T-helper 2 cell treated with Interferon-gamma antibody and Interleukin-4, amounts not matched to agents 5 μg/mL and 100 μg/mL, for 36 hours (primary cell): ENCODE data around the gene NUP42.
"Not testable (repeated sequence)": the region's sequence is repeated elsewhere in the genome, so short reads cannot be mapped to it uniquely, and the experiment has no call there.

Experiments
- DNase-seq: peaks from one replicate; pipeline ENCODE4 v3.0.0; 2021; ENCODE audit warnings: low spot score
- H3K27ac Mint-ChIP-seq: one replicate; pipeline ENCODE4 v1.8.0; 2021; ENCODE audit warnings: mild to moderate bottlenecking, mixed read lengths
- H3K27me3 Mint-ChIP-seq: one replicate; pipeline ENCODE4 v1.8.0; 2021; ENCODE audit warnings: low read depth, mixed read lengths
- H3K36me3 Mint-ChIP-seq: one replicate; pipeline ENCODE4 v1.8.0; 2021; ENCODE audit warnings: low read depth, mixed read lengths
- H3K4me1 Mint-ChIP-seq: one replicate; pipeline ENCODE4 v1.8.0; 2021; ENCODE audit warnings: low read depth, mixed read lengths
- H3K4me3 Mint-ChIP-seq: one replicate; pipeline ENCODE4 v1.8.0; 2022; ENCODE audit warnings: mild to moderate bottlenecking, moderate library complexity, mixed read lengths
- H3K9me3 Mint-ChIP-seq: one replicate; pipeline ENCODE4 v1.8.0; 2021; ENCODE audit warnings: mixed read lengths

NUP42 gene

DNA sequence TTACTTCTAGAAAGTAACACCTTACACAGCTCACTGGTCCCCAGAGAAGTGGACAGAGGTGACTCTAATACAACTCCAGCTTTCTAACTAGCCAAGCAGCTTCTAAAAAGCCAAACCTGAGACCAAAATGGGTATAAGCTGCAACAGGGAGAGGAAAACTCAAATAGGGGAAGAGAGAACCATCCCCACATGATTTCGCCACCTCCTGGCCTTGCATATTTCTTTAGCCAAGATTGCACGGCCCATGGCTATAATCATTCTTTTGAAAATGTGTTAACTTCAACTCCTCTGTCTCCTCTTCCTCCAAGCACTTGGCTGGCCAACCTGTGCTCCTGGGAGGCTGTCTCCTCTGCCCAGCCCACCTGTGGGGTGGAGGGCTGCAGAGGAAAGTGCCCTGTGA is 28.7 kb downstream of the NUP42 start:
- Mint-ChIP-seq H3K27ac (no peak overlapping the region), H3K36me3 (peaks cover 5% of the 10 kb centered on the region), H3K4me1 (peaks cover 2% of the 10 kb centered on the region), H3K27me3 (peaks cover 33% of the 10 kb centered on the region), H3K4me3 (no peak overlapping the region), H3K9me3 (no peaks in the 10 kb centered on the region)
- no peak for DNase-seq

DNA sequence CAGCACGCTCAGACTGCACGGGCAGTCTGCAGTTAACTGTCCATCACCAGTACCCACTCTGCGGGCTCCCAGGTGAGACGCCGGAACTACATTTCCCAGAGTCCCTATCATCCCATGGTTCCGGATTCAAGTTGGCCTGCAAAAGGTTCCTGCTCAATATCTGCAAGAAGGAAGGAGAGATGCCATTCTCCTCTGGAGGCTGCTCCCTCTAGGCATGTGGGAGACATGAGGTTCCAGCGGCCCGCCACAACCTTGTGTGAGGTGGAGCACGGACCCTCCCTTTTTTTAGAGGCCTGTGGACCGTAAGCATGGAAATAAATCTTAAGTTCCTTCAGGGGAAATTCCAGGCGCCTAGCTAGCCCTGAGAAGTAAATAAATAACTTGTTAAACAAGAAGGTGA is 29.7 kb downstream of the NUP42 start:
- Mint-ChIP-seq H3K9me3 (no peaks in the 10 kb centered on the region), H3K36me3 (peaks cover 3% of the 10 kb centered on the region), H3K27me3 (peaks cover 30% of the 10 kb centered on the region), H3K4me1 (peaks cover 2% of the 10 kb centered on the region), H3K27ac (no peak overlapping the region), H3K4me3 (no peak overlapping the region)
- no peak for DNase-seq

- Mint-ChIP-seq H3K4me3 (no peak overlapping the region), H3K36me3 (no peaks in the 10 kb centered on the region), H3K4me1 (no peaks in the 10 kb centered on the region), H3K27ac (no peak overlapping the region), H3K9me3 (no peaks in the 10 kb centered on the region), H3K27me3 (peaks cover 22% of the 10 kb centered on the region)
- DNase-seq: no peak
Measured at GRCh38 chr7:23212395-23212794, 30.5 kb downstream of the NUP42 start.

DNA sequence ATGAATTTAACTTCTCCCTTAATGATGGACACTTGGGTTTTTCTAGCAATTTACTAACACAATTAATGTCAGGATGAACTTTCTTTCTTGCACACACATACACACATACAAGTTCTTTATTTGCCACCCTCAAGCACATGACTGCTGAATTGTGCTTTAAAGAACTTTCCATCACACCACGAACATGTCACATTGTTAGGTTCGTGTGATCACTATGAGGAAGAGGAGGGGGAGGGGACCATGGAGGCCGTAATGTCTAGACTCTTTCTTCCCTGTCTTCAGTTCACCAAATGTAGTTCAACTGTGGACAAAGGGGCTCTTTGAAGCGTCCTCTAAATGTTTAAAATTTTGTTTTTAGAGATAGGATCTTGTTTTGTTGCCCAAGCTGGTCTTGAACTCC is 31.0 kb downstream of the NUP42 start:
- H3K27ac Mint-ChIP-seq: no peak overlapping the region
- peaks cover 18% of the 10 kb centered on the region for H3K27me3 Mint-ChIP-seq
- H3K4me3 Mint-ChIP-seq: no peak overlapping the region
- H3K4me1 Mint-ChIP-seq: no peaks in the 10 kb centered on the region
- H3K36me3 Mint-ChIP-seq: no peaks in the 10 kb centered on the region
- no peaks in the 10 kb centered on the region for H3K9me3 Mint-ChIP-seq
- DNase-seq: no peak

- Mint-ChIP-seq H3K4me3 (no peak overlapping the region), H3K27ac (no peak overlapping the region), H3K9me3 (no peaks in the 10 kb centered on the region), H3K4me1 (no peaks in the 10 kb centered on the region), H3K36me3 (no peaks in the 10 kb centered on the region), H3K27me3 (peaks cover 15% of the 10 kb centered on the region)
- no peak for DNase-seq
Measured at GRCh38 chr7:23213755-23214154, 31.9 kb downstream of the NUP42 start.

GRCh38 chr7:23214423-23214822 is 32.6 kb downstream of the NUP42 start:
- no peak for DNase-seq
- no peak overlapping the region for H3K4me3 Mint-ChIP-seq

DNA sequence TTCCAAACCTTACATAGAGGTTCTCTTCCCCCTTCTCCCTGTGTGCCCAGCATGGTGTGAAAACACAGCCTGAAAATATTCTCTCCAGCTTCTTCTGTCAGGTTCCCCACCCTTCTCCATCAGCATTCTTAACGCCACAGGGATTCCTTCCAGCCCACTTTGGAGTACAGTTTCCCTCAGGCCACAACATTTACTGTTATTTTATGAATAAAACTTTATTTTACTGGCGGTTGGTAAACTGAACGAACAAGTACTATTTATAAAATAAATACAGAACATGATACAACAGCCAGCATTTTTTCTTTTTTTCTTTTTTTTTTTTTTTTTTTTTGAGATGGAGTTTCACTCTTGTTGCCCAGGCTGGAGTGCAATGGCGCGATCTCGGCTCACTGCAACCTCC is 33.1 kb downstream of the NUP42 start:
- H3K27ac Mint-ChIP-seq: no peak overlapping the region
- peaks cover 21% of the 10 kb centered on the region for H3K27me3 Mint-ChIP-seq
- H3K4me1 Mint-ChIP-seq: no peaks in the 10 kb centered on the region

More at GRCh38 chr7:23214423-23214822, 32.6 kb downstream of the NUP42 start:
- H3K4me1 Mint-ChIP-seq: no peaks in the 10 kb centered on the region
- H3K27ac Mint-ChIP-seq: no peak overlapping the region
- peaks cover 21% of the 10 kb centered on the region for H3K27me3 Mint-ChIP-seq
- H3K36me3 Mint-ChIP-seq: no peaks in the 10 kb centered on the region
- no peaks in the 10 kb centered on the region for H3K9me3 Mint-ChIP-seq

DNA sequence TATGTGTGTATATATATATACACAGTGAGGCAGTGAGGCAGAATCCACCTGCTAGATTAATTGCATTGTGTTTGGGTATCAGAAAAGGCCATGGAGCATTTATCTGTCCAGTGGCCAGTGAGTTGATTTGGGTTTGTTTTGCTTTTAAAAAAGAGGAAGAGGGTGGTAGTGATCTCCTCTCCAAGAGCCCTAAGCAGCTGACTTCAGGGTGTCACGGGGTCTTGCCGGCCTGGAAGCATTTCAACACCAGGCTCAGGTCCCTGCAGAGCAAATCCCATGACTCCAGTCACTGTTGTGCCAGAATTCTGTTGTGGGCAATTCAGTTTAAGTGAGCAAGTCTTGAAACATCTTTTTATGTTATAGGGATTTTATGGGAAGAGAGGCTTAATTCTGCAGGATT is 34.2 kb downstream of the NUP42 start:
- H3K4me1 Mint-ChIP-seq: no peaks in the 10 kb centered on the region
- no peaks in the 10 kb centered on the region for H3K36me3 Mint-ChIP-seq
- peaks cover 18% of the 10 kb centered on the region for H3K27me3 Mint-ChIP-seq
- DNase-seq: no peak
- no peak overlapping the region for H3K4me3 Mint-ChIP-seq
- no peak overlapping the region for H3K27ac Mint-ChIP-seq
- H3K9me3 Mint-ChIP-seq: no peaks in the 10 kb centered on the region

More for the DNA sequence above, 33.1 kb downstream of the NUP42 start:
- no peak overlapping the region for H3K4me3 Mint-ChIP-seq
- no peaks in the 10 kb centered on the region for H3K9me3 Mint-ChIP-seq
- no peak for DNase-seq
- H3K36me3 Mint-ChIP-seq: no peaks in the 10 kb centered on the region

DNA sequence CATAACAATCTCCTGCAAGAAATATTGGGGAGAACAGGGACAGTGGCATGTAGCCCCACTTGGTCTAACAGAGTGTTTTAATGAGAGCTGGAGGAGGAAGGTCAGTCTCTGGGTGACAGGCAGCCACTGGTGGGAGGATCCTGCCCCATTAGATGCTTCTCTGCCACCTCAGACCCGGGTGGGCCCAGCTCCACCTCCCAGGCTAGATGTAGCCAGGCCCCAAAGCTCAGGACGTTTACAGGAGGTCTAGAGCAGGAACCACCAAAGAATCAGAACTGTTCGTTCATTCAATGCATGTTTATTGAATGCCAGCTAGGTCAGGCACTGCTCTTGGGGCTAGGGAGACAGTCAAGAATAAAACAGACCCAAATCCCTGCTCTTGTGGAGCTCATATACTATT is 36.3 kb downstream of the NUP42 start:
- no peak for DNase-seq
- Mint-ChIP-seq H3K27me3 (peaks cover 15% of the 10 kb centered on the region), H3K4me1 (no peaks in the 10 kb centered on the region), H3K27ac (no peak overlapping the region), H3K4me3 (no peak overlapping the region), H3K36me3 (no peaks in the 10 kb centered on the region), H3K9me3 (no peaks in the 10 kb centered on the region)

DNA sequence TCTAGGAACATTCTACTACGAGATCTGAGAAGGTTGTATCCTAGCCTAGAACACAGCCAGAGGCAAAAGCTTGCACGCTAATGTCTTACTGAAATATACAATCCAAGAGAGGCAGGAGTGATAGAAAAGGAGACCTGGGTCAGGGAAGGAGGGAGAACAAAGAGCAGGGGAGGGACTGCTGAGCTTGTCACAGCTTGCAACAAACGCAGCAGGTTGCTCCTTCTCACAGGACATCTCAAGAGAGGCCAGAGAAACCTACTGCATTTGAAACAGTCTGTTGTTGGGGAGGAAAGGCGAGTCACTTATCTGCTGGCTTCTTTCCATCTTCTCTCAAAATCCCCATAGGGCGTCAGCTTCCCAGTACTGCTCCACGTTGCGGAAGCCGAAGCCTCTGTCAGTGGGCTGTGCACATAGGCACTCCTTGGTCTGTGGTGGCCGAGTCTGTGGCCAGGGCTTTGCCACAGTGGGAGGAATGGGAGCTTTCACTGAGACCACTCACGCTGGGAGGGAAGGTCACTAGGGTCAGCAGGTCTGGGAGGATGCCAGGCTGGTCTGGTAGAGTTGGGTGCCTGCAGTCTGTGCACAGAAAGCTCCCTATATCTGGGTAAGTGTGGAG is 39.0 kb downstream of the NUP42 start:
- Mint-ChIP-seq H3K27me3 (peaks cover 12% of the 10 kb centered on the region), H3K36me3 (no peaks in the 10 kb centered on the region), H3K27ac (no peak overlapping the region), H3K4me3 (no peak overlapping the region), H3K9me3 (no peaks in the 10 kb centered on the region), H3K4me1 (no peaks in the 10 kb centered on the region)
- no peak for DNase-seq

- no peak for DNase-seq
- Mint-ChIP-seq H3K27me3 (peaks cover 11% of the 10 kb centered on the region), H3K4me1 (no peaks in the 10 kb centered on the region), H3K27ac (no peak overlapping the region), H3K36me3 (no peaks in the 10 kb centered on the region), H3K9me3 (no peaks in the 10 kb centered on the region), H3K4me3 (no peak overlapping the region)
Measured at GRCh38 chr7:23222439-23223030, 40.7 kb downstream of the NUP42 start.

GRCh38 chr7:23224364-23224763 is 42.5 kb downstream of the NUP42 start:
- H3K4me3 Mint-ChIP-seq, H3K9me3 Mint-ChIP-seq, DNase-seq, H3K4me1 Mint-ChIP-seq, H3K27ac Mint-ChIP-seq, H3K36me3 Mint-ChIP-seq, H3K27me3 Mint-ChIP-seq: not testable (repeated sequence)

- no peak overlapping the region for H3K4me3 Mint-ChIP-seq
- no peak for DNase-seq
- no peak overlapping the region for H3K27ac Mint-ChIP-seq
- H3K27me3 Mint-ChIP-seq: no peaks in the 10 kb centered on the region
- H3K36me3 Mint-ChIP-seq: no peaks in the 10 kb centered on the region
- no peaks in the 10 kb centered on the region for H3K4me1 Mint-ChIP-seq
- no peaks in the 10 kb centered on the region for H3K9me3 Mint-ChIP-seq
Measured at GRCh38 chr7:23226844-23227450, 45.1 kb downstream of the NUP42 start.

GRCh38 chr7:23228412-23228811 is 46.6 kb downstream of the NUP42 start:
- no peak overlapping the region for H3K4me3 Mint-ChIP-seq
- no peaks in the 10 kb centered on the region for H3K9me3 Mint-ChIP-seq
- no peaks in the 10 kb centered on the region for H3K27me3 Mint-ChIP-seq
- H3K36me3 Mint-ChIP-seq: no peaks in the 10 kb centered on the region
- H3K4me1 Mint-ChIP-seq: no peaks in the 10 kb centered on the region
- DNase-seq: no peak
- H3K27ac Mint-ChIP-seq: no peak overlapping the region
